IgD-negative memory B cell (primary cell): ENCODE data around the gene HSD17B1. TPM values are rescaled to one million over a fixed set of nuclear protein-coding genes. Genes with fewer than 3 reads are reported as not detected.

Source experiments
- H3K27ac Mint-ChIP-seq, 3 donors: one replicate each; pipeline ENCODE4 v1.8.0; 2020 to 2022; ENCODE audit warnings: mild to moderate bottlenecking in 3 of 3, mixed read lengths in 3 of 3, moderate library complexity in 1 of 3
- H3K27me3 Mint-ChIP-seq: one replicate; pipeline ENCODE4 v1.8.0; 2021; ENCODE audit warnings: mixed read lengths
- H3K36me3 Mint-ChIP-seq: one replicate; pipeline ENCODE4 v1.8.0; 2020; ENCODE audit warnings: mild to moderate bottlenecking, mixed read lengths
- H3K4me1 Mint-ChIP-seq, 3 donors: one replicate each; pipeline ENCODE4 v1.8.0; 2020 to 2022; ENCODE audit warnings: mixed read lengths in 3 of 3, mild to moderate bottlenecking in 1 of 3
- H3K4me3 Mint-ChIP-seq, 4 donors: one replicate each; pipeline ENCODE4 v1.8.0; 2020 to 2022; ENCODE audit warnings: mild to moderate bottlenecking in 4 of 4, mixed read lengths in 4 of 4, moderate library complexity in 3 of 4
- H3K9me3 Mint-ChIP-seq, 3 donors: one replicate each; pipeline ENCODE4 v1.8.0; 2020 to 2021; ENCODE audit warnings: mixed read lengths in 3 of 3, mild to moderate bottlenecking in 1 of 3
- polyA plus RNA-seq: library from polyadenylated mRNA; unstranded; fragments of 300-500 nt; fragmentation: Illumina TruSeq; gene quantifications from one replicate; pipeline ENCODE4 v1.2.3, GENCODE V29; 2021

HSD17B1 gene
- polyA plus RNA-seq, 1 donor from 2014 or later, result 0.39 TPM

DNA sequence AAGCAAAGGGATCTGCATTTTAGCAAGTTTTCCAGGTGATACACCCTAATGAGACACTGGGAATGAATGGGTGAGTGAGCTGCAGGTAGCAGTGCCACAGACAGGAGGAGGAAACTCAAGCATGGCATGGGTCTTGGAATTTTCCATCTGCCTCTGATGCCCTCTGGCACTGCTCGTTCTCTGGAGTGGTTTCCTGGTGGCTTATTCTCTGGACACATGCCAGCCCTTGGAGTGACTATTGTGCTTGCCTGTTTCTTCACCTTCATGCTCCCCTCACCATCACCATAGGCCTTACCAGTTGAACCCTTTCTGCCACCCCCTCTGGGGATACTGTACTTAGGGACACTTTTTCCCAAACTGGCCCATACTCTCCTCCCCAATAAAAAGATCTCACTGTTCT lies 10.8 kb downstream of the HSD17B1 start:
- Mint-ChIP-seq H3K9me3 (no peaks in the 10 kb centered on the region), H3K36me3 (peaks cover 1% of the 10 kb centered on the region), H3K4me1 (peaks cover 21 to 30% (median 23%) of the 10 kb centered on the region in 3 donors), H3K27ac (peak overlapping the region in 1 of 3 donors; percentile 94), H3K27me3 (no peaks in the 10 kb centered on the region), H3K4me3 (peak overlapping the region; percentile 91 to 98 (median 96))

DNA sequence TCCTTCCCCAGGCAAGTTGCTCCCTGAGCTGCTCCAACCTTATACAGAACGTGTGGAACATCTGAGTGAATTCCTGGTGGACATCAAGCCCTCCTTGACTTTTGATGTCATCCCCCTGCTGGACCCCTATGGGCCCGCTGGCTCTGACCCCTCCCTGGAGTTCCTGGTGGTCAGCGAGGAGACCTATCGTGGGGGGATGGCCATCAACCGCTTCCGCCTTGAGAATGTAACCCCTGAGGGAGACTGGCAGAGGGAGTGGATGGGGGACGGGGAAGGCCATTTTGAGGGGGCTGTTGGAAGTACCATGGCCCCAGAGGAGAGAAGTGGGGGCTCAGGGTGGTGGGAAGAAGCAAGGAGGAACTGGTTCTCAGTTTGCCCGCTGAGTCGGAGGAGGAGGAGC lies 11.2 kb downstream of the HSD17B1 start:
- Mint-ChIP-seq H3K27me3 (no peaks in the 10 kb centered on the region), H3K4me3 (peak overlapping the region in 2 of 4 donors; percentile 95 to 96), H3K27ac (peak overlapping the region in 1 of 3 donors; percentile 94), H3K4me1 (peaks cover 21 to 30% (median 23%) of the 10 kb centered on the region in 3 donors), H3K9me3 (no peaks in the 10 kb centered on the region), H3K36me3 (peaks cover 1% of the 10 kb centered on the region)

GRCh38 chr17:42564815-42565522 lies 12.2 kb downstream of the HSD17B1 start:
- peaks cover 1% of the 10 kb centered on the region for H3K36me3 Mint-ChIP-seq
- peaks cover 21 to 26% (median 23%) of the 10 kb centered on the region in 3 donors for H3K4me1 Mint-ChIP-seq
- no peaks in the 10 kb centered on the region for H3K9me3 Mint-ChIP-seq
- H3K27ac Mint-ChIP-seq, result peak overlapping the region in 1 of 3 donors; percentile 94
- H3K4me3 Mint-ChIP-seq, result peak overlapping the region in 3 of 4 donors; percentile 30 to 95 (median 90)
- no peaks in the 10 kb centered on the region for H3K27me3 Mint-ChIP-seq

DNA sequence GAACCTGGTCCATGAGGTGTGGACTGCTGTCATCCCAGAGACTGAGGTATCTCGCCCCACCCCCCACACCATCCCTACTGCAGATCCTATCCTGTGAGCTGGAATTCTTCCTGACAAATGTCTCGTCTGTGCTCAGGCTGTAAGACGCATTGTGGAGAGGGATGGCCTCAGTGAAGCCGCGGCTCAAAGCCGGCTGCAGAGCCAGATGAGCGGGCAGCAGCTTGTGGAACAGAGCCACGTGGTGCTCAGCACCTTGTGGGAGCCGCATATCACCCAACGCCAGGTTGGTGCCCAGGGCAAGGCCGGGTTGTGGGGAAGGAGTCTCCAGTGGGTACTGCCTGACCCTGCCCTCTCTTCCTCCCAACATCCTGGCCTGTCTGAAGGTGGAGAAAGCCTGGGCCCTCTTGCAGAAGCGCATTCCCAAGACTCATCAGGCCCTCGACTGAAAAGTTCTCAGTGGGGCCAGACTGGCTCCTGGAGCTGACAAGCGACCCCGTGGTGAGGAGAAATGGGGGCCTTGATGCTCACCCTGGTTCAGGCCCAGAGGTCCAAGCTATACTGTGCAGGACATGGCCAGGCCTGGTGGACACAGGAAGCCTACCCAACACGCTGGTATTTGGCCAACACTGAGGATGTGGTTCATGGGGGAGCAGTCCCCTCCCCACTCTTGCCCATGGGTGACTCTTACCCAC lies 12.9 kb downstream of the HSD17B1 start:
- H3K36me3 Mint-ChIP-seq, result peaks cover 1% of the 10 kb centered on the region
- peak overlapping the region in 3 of 4 donors; percentile 90 to 96 (median 95) for H3K4me3 Mint-ChIP-seq
- peaks cover 21 to 26% (median 22%) of the 10 kb centered on the region in 3 donors for H3K4me1 Mint-ChIP-seq
- H3K27me3 Mint-ChIP-seq, result no peaks in the 10 kb centered on the region
- H3K9me3 Mint-ChIP-seq, result no peaks in the 10 kb centered on the region
- H3K27ac Mint-ChIP-seq, result peak overlapping the region in 2 of 3 donors; percentile 94 to 98

DNA sequence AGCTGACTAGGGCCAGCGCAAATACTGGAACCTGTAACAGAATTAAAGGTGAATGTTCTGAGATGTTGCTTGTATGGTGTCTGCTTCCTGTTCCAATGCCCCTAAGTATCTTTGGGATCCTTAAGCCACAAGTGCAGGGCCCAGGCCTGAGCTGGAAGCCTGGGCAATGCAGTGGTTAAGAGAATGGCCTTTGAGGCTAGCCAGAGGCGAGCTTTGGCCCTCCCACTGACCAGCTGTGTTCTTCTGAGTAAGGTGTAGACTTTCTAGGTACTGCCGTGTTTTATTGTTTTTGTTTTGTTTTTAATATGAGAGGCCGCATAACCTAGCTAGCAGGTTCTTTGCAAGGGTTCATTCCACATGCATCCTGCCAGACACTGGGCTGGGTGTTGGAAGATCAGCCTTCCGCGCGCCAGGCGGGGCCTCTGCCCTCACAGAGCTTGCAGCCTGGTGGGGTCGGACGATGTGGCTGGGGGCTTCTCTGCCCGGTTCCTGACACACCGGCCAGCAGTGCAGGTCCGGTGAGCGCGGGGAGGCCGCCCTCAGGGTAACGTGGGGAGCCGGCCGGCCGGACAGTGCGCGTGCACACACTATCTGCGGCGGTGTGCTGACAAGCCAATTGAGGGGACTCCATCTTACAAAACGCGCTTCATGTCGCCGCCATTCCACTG lies 13.6 kb downstream of the HSD17B1 start:
- H3K9me3 Mint-ChIP-seq, result no peaks in the 10 kb centered on the region
- peaks cover 19 to 26% (median 21%) of the 10 kb centered on the region in 3 donors for H3K4me1 Mint-ChIP-seq
- H3K27ac Mint-ChIP-seq, result peak overlapping the region; percentile 64 to 98 (median 92)
- H3K27me3 Mint-ChIP-seq, result no peaks in the 10 kb centered on the region
- H3K36me3 Mint-ChIP-seq, result peaks cover 1% of the 10 kb centered on the region
- H3K4me3 Mint-ChIP-seq, result peak overlapping the region; percentile 90 to 99 (median 96)

GRCh38 chr17:42566883-42567573 lies 14.3 kb downstream of the HSD17B1 start, which contains the start of gene MLX:
TSS of gene MLX (plus strand) at chr17:42567100. CDS start at chr17:42567125, 25 bp downstream.
- peaks cover 17 to 21% (median 18%) of the 10 kb centered on the region in 3 donors for H3K4me1 Mint-ChIP-seq
- peaks cover 1% of the 10 kb centered on the region for H3K36me3 Mint-ChIP-seq
- peak within 1 kb of the TSS; percentile 64 to 98 (median 92) for H3K27ac Mint-ChIP-seq

DNA sequence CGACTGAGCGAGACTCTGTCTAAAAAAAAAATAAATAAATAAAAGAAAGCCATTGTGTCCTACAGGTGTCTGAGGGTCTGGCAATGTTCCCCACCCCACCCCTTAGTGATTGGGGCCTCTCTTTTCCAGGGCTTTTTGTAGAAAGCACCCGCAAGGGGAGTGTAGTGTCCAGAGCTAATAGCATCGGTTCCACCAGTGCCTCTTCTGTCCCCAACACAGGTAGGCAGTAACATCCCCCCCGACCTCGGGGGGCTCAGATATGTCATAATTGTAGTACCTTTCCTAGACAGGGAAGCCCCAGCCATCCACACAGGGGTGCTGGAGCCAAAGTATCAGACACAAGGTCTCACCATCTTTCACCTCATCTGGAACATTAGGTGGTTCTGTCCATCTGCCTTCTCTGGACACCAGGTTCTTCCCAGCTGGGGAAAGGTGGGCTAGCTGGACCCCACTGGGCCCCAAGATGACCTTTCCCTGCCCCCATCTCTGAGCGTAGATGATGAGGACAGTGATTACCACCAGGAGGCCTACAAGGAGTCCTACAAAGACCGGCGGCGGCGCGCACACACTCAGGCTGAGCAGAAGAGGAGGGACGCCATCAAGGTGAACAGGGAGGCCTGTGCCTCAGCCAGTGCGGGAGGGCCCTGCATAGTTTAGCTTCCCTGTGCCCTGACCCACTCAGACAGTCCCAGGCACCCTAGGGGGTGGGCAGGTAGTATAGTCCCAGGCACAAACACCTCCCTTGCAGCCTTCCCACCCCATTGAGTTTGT lies 15.8 kb downstream of the HSD17B1 start:
- no peaks in the 10 kb centered on the region for H3K9me3 Mint-ChIP-seq
- H3K36me3 Mint-ChIP-seq, result peaks cover 1% of the 10 kb centered on the region
- peaks cover 11 to 14% (median 12%) of the 10 kb centered on the region in 3 donors for H3K4me1 Mint-ChIP-seq
- H3K27ac Mint-ChIP-seq, result peak overlapping the region in 1 of 3 donors; percentile 25
- no peaks in the 10 kb centered on the region for H3K27me3 Mint-ChIP-seq
- peak overlapping the region; percentile 46 to 99 (median 77) for H3K4me3 Mint-ChIP-seq

More at GRCh38 chr17:42566883-42567573, 14.3 kb downstream of the HSD17B1 start, which contains the start of gene MLX:
- no peaks in the 10 kb centered on the region for H3K9me3 Mint-ChIP-seq
- peak within 1 kb of the TSS; percentile 90 to 99 (median 96) for H3K4me3 Mint-ChIP-seq
- H3K27me3 Mint-ChIP-seq, result no peaks in the 10 kb centered on the region

DNA sequence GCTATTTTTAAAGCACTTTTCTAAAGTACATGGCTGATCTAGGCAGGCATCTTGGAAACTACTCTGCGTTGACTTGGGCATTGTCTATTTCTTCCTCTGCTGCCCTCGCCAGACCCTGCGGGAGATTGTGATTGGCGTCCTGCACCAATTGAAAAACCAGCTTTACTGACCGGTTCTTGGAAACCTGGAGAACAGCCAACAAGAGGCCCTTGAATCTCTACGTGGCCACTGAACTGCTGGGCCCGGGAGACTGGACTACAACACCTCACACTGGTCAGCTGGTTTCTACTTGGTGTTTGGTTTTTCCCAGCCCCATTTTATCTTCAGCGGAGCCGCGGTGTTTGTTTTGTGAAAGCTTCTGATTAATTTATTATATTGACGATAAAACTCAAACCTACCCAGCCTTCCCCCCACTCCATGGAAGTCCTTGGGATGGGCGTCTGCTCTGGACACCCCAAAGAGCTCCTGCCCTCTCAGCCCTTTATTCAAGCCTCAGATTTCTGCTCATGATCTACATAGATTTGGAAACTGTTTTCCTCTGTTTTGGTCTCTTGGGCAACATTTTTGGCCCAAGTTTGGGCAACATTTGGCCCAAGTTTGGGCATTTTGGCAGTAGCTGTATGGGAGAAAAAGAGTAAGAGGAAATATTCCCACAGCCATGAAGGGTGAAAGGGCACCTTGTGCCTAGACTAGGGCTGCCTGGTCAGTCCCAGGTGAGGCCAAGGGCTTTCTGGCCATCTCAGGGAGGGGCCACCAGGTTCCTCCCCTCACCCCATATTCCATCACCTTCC lies 18.9 kb downstream of the HSD17B1 start:
- H3K27ac Mint-ChIP-seq, result no peak overlapping the region
- H3K4me3 Mint-ChIP-seq, result peak overlapping the region in 1 of 4 donors; percentile 32
- H3K4me1 Mint-ChIP-seq, result peaks cover 15 to 18% (median 16%) of the 10 kb centered on the region in 3 donors
- peaks cover 1% of the 10 kb centered on the region for H3K36me3 Mint-ChIP-seq
- H3K27me3 Mint-ChIP-seq, result no peaks in the 10 kb centered on the region
- no peaks in the 10 kb centered on the region for H3K9me3 Mint-ChIP-seq

- Mint-ChIP-seq H3K27me3 (no peaks in the 10 kb centered on the region), H3K9me3 (no peaks in the 10 kb centered on the region), H3K36me3 (no peaks in the 10 kb centered on the region), H3K4me3 (peak overlapping the region in 1 of 4 donors; percentile 11), H3K27ac (peak overlapping the region in 1 of 3 donors; percentile 74), H3K4me1 (peaks cover 13 to 22% (median 22%) of the 10 kb centered on the region in 3 donors)
Observed at GRCh38 chr17:42573095-42573494, 20.4 kb downstream of the HSD17B1 start.

- peaks cover 18 to 29% (median 28%) of the 10 kb centered on the region in 3 donors for H3K4me1 Mint-ChIP-seq
- peak overlapping the region in 1 of 3 donors; percentile 74 for H3K27ac Mint-ChIP-seq
- no peaks in the 10 kb centered on the region for H3K36me3 Mint-ChIP-seq
- H3K27me3 Mint-ChIP-seq, result no peaks in the 10 kb centered on the region
- peak overlapping the region in 2 of 4 donors; percentile 27 to 67 for H3K4me3 Mint-ChIP-seq
- H3K9me3 Mint-ChIP-seq, result no peaks in the 10 kb centered on the region
Observed at GRCh38 chr17:42574463-42574862, 21.7 kb downstream of the HSD17B1 start.

GRCh38 chr17:42577140-42577531 lies 24.4 kb downstream of the HSD17B1 start:
- H3K27ac Mint-ChIP-seq, result peak overlapping the region in 2 of 3 donors; percentile 88 to 96
- peak overlapping the region; percentile 88 to 98 (median 96) for H3K4me3 Mint-ChIP-seq
- no peaks in the 10 kb centered on the region for H3K9me3 Mint-ChIP-seq
- no peaks in the 10 kb centered on the region for H3K27me3 Mint-ChIP-seq
- H3K4me1 Mint-ChIP-seq, result peaks cover 20 to 32% (median 28%) of the 10 kb centered on the region in 3 donors
- peaks cover 3% of the 10 kb centered on the region for H3K36me3 Mint-ChIP-seq

DNA sequence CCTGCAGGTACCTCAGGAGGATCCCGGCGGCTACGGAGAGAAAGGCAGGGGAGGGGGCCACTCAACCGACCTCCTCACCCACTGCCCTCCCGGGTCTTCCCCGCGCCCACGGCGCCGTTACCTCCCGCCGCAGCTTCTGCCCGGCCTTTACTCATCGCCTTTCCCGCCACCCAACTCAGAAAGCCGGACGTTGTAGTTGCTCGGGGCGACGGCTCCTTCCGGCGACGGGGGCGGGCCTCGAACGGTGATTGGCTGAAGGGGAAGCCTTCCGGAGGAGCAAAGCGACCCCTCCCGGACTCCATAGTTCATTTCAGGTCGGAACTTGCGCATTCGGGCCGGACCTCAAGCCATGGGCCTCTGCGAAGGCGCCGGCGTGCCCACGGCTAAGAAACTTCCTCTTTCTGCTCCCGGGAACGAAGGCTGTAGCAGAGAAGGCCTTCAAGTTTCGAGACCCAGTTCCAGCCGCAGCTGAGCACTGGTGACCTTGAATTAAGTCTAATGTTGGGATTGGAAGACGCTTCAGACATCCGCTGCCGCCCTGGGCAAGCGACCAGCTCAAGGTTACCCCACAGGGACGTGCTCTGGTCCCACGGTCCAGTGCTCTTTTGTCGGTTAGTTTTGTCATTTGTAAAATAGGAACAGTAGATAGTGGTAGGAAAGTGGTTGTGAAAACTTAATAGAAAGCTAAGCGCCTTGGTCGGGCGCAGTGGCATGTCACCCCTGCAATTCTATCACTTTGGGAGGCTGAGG lies 25.0 kb downstream of the HSD17B1 start, which contains the start of gene PSMC3IP:
PSMC3IP (minus strand) TSS at position 198 of the 750 bp plus-strand sequence; CDS start at position 155, 43 bp downstream.
- peaks cover 20 to 32% (median 28%) of the 10 kb centered on the region in 3 donors for H3K4me1 Mint-ChIP-seq
- H3K36me3 Mint-ChIP-seq, result peaks cover 3% of the 10 kb centered on the region
- no peaks in the 10 kb centered on the region for H3K27me3 Mint-ChIP-seq
- H3K4me3 Mint-ChIP-seq, result peak within 1 kb of the TSS; percentile 88 to 98 (median 96)
- H3K27ac Mint-ChIP-seq, result peak within 1 kb of the TSS; percentile 31 to 96 (median 88)
- no peaks in the 10 kb centered on the region for H3K9me3 Mint-ChIP-seq
